Activated CD4-positive, alpha-beta T cell treated with anti-CD3 and anti-CD28 coated beads, Interleukin-2, amount 50 U/mL, for 4 hours (primary cell): ENCODE results near the gene ALPI.

Experiments used
- DNase-seq, 2 experiments: peaks; one replicate each; pipeline ENCODE4 v3.0.0-alpha.2; 2020

Gene ALPI

DNA sequence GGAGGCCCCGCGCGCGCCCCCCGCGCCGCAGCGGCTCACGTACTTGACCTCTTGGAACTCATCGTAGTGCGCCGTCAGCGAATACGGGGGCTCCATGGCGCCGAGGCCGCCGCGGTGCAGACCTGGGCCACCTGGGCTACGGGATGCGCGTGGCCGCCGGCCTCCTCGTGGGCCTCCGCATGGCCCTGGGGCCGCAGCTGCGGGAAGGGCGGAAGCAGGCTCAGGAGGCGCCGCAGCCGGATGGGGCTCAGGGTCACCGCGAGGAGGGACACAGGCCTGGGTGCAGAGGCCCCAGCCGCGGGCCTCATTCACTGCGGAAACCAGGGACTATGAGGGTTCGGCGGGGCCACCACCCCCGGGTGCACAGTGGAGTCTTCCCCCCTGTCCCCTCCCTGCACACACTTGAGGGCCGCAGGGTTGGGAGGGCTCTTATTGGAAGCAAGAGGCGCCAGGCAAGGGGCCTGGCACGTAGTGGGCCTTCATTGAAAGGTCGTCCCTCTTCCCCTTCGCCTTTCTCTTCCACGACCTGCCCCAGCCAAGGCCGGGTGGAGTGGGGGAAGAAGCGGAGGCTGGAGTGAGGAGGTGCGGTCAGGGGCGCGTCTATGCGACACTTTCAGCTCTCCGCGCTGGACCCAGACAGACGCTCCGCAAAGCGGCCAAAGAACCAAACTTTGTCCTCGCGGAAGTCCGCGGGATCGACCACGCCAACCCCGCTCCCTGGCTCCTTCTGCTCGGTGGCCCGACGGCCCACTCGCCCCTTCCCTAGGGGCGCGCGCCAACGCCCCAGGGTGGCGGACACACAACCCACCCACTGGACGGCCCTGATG, 30.8 kb downstream of the ALPI start:
- DNase-seq = no peak

DNA sequence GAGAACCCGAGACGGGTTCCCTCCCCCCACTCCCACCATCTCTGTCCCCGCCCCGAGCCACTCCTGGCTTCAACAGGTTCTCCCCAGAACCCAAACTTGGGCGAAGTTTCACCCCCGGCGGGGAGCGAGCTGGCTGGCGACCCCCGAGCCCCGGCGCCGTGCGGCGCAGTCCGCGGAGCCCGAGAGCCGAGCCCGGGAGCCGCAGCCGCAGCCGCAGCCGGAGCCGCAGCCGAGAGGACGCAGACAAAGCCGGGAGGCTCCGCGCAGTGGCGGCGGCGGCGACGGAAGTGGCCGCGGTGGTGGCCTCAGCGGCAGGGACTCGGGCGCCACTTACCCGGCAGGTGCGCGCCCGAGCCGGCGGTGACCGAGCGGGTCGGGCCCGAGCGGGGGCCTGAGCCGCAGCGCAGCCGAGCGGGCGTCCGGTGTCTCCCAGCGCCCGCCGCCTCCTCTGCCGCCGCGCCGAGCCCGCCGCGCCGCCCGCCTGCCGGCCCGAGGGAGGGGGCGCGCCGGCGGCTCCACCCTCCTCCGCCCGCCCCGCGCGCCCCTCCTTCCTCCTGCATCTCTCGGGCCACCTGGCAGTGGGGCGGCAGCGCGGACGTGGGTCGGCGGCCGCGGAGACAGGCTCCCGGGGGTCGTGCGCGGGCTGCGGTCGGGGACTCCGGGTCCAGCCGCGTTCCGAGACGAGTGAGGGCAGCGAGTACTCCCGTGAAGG, 31.6 kb downstream of the ALPI start, which contains the start of gene ECEL1:
ECEL1 (minus strand) TSS at position 450 of the 712 bp plus-strand sequence. CDS start 1,181 bp downstream, outside the sequence.
- no peak for DNase-seq

DNA sequence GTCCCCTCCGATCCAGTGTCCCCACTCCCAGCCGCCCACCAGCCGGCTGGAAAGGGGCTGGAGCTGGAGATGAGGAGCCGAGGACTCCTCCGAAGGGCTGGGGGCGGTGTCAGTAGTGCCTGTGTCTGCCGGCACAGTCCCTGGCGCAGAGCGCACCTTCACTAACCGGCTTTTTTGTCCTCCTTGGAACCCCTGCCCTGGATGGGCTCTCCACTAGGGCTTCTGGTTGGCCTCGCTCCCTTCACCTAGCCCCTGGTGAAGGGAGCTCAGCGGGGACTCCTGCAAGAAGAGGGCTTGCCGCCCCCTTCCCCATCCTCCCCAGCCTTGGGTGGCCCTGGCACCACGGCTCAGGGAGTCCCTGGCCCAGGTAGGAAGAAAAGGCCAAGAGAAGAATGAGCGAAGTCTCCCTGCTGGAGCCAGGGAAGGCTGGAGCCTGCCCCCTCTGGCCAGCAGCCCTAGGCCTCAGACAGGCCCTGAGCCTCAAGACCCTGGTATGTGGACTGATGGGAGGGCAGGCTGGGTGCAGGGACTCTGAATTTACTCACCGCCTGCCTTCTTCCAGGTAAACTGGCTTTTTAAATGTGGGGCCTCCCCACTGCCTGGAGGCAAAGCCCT, 32.3 kb downstream of the ALPI start:
- no peak for DNase-seq

DNA sequence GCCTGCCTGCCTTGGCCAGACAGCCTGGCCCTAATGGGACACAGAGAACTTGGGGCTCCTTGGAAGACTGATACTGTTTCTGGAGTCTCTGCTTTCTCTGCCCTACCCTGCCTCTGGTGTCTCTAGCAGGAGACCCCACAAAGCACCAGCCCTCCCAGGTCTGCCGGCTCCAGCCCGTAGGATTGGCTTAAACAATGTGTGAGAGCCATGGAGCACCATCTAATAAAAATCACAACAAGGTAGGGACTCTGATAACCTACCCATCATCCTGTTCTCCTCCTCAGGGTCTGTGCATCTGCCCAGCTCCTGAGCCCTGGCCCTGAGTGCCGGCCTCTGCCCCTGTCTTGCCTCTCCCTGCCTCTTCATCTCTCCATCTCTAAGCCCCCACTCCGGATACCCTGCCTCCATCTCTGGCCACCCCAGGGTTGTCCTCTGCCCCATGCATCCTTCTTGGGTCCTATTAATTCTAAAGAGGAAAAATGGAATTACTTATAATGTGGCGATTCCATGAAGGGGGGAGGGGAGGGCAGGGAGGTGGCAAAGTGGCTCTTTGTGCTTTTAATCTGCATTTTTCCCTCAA, 32.9 kb downstream of the ALPI start:
- no peak for DNase-seq

DNA sequence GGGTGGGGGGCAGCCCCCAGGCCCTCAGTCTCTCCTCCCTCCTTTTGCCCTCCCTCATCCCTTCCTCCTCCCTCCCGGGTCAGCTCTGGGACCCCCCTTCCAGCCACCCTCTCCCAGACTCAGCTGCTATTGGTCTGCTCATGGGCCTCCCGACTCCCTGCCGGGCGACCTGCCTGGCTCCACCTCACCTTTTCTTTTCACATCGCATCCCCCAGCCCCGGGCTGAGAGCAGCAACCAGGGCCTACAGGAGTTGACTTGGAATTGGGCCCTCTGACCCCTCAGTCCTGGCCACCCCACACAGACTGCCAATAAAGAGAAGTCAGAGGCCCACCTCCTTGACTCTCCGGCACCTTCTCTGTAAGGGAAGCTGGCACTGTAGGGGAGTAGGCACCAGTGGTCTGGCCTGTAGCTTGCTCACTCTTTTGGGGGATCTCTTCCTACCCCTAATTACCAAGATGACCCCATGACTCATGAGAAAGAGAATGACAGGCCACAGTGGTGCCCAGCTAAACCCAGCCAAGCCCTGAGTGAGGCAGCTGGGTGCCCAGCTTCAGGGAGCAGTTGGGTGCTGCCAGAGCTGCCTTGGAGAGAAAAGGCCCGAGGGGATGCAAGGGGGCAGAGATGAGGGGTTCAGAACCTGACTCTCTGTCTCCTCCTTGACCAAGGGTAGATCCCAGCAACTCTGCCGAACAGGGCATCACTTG, 33.7 kb downstream of the ALPI start:
- no peak for DNase-seq

DNA sequence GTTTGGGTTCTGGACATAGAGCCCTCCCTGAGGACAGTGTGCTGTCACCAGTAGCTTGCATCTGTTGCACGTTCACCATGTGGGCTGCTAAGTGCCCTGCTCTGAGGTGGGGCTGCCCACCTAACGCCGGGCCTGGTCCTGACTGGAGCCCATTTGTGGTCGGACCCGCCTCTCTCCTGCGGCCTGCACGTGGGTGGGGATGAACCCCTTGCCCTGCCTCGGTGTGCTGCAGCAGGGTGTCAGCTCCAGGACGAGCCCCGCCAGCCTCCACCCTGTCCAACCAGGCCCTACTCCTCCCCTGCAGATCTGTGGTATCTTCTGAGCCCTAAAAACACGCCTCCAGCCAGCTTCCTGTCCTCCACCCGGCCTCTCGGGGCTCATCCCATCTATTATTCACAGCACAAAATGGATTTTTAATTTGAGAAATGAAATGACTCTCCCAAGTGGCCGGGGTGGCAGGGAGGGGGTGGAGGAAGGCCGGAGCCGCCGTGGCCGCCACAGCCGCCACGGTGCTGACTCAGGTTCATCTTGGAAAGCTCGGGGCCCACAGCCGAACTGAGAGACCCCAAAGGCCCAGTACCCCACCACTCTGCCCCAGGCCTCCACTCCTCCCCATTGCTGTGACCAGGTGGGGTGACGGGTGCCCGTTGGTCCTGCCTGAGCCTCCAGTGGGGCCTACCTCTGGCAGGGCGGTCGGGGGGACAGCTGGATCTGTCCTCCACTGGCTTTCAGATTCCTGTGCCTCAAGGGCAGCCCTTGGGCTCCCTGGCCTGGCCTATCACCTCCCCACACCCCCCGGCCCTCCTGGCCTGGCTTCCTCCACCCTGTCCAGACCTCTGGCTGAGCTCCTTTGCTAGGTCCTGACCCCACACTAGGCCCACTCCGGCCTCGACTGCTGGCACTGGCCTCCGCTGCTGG, 34.5 kb downstream of the ALPI start:
- no peak for DNase-seq

DNA sequence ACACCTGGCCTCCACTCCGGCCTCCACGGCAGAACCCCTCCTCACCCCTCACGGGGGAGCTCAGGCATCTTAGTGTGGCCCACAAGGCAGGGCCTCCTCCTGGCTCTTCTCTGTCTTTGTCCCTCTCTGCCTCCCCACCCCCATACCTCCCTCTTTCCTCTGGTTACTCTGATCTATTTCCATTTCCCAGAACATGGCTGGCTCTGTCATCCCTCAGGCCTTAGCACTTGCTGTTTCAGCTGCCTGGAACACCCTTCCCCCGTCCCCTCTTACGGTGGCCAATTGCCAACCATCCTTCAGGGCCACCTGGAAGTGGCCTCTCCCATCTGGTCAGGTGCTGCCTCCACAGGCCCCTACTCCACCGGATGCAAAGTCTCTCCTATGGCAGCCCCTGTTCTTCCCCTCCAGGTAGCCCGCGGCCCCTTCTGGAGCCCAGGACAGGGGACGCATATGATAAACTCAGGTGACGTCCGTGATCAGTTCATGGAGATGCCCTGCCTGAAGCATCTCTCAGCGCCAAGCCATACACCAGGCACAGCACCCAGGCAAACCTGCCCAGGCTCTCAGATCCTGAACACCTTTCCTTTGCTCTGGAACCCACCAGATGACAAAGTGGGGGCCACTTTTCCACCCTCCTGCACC, 35.3 kb downstream of the ALPI start:
- DNase-seq = no peak

DNA sequence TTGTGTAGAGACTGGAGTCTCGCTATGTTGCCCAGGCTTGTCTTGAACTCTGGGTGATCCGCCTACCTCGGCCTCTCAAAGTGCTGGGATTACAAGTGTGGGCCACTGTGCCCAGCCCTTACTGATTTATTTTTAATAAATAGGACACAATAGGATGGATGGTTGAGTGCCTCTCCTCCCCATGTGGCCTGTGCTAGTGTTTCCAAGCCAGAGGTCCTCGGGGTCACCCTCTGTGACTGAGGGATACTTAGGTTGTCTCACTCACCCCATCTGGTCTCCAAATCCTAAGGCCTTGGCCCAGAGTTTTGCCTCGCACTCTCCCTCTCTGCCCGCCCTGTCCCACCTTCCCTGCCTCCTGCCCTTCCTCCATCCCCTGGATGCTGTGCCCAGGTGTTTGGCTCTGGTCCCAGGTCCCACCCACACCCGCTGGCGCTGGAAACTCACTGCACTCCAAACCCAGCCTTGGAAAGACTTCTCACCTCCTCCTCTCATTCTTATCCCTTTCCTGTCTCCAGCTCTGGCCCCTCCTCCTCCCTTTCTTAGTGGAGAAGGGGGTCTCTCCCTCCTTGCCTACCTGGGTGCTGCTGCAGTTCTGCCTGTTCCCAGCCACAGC, 36.4 kb downstream of the ALPI start:
- no peak for DNase-seq

DNA sequence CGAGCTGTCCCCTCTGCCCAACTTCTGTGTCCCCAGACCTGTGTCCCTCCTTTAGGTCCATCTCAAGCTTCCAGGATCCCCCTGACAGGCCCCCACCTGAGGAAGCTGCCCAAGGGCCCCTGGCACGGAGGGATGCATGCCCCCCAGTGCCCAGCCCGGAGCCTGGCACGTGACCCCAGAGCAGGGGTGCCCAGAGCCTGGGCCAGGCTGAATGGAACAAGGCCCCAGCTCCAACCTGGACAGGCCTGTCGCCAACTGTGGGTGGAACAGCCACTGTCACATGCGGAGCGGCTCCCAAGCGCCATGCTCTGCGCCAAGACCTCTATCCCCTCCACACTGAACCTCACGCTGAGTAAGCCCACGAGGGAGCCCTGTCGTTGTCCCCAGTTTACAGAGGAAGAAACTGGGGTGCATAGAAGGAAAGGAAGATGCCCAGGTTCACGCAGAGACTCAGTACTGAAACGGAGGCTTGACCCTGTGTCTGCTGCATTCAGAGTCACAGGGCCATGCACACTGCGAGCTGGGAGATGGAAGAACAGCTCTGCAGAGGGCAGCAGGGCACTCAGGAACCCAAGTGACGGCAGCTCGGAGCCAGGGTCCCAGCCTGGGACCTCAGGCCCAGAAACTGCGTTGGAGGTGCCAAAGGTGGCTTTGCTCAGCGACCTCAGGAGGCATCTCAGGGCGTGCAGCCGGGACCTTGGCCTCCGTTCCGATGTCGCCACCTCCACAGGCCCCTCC, 37.2 kb downstream of the ALPI start:
- DNase-seq = no peak

DNA sequence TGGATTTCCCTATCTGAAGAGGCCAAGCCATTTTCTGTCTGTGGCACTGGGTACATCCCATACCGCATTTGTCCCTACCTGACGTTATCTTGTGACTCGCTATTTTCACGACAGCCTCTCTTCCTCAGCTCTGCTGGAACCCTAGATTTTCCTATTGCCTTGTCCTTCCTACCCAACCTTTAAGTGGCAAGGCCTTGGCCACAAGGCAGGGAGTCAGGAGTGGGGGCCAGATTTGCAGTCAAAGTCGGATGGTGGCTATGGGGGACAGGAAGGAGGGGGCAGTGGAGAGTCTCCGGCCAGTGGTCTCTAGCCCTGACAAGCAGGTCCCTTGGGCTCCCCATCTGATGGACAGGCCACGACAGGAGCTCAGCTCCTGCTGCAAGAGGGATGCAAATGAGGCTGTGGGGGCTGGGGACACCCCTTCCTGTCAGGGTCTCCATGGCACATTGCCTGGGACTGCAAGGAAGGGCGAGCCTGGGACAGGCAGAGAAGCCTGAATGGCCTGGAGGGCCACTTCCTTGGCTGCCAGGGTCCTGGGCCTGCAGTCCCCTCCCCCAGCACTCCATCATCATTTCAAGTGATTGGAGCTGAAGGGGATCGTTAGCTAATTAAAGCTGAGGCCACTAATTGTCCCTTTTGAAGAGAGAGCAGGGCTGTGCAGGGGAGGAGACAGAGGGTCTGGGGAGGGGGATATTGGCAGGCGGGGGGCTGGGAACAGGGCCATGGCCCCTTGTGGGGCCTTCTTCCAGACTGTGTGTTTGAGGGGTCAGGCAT, 37.9 kb downstream of the ALPI start:
- DNase-seq = no peak

DNA sequence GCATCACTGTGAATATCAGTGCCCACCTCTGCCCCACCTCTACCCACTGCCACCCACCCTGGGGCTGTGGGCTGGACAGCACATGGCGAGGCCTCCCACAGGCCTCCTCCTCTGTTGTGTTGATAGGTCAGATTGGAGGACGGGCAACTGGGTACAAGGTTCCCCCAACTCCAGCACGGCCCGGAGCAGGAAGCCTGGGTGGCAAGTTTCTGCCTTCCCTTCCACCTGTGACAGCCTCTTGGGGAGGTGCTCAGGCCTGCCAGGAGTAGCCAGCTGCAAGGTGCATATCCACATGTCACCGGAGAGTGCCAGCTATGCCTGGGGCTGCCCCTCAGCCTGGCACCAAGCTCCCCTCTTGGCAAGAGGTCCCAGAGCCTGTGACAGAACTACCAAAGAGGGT, 38.6 kb downstream of the ALPI start:
- DNase-seq = no peak

DNA sequence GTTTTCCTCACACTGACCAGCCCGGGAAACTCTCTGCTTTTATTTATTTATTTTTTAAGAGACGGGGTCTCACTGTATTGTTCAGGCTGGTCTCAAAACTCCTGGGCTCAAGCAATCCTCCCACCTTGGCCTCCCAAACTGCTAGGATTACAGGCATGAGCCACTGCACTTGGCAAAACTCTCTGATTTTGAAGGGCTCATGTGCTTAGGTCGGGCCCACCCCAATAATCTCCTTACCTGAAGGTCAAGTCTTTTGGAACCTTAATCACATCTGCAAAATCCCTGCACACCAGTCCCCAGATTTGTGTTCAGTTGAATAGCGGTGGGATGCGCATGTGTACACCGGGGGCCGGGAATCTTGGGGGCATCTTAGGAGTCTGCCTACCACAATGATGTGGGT, 39.3 kb downstream of the ALPI start:
- no peak for DNase-seq

DNA sequence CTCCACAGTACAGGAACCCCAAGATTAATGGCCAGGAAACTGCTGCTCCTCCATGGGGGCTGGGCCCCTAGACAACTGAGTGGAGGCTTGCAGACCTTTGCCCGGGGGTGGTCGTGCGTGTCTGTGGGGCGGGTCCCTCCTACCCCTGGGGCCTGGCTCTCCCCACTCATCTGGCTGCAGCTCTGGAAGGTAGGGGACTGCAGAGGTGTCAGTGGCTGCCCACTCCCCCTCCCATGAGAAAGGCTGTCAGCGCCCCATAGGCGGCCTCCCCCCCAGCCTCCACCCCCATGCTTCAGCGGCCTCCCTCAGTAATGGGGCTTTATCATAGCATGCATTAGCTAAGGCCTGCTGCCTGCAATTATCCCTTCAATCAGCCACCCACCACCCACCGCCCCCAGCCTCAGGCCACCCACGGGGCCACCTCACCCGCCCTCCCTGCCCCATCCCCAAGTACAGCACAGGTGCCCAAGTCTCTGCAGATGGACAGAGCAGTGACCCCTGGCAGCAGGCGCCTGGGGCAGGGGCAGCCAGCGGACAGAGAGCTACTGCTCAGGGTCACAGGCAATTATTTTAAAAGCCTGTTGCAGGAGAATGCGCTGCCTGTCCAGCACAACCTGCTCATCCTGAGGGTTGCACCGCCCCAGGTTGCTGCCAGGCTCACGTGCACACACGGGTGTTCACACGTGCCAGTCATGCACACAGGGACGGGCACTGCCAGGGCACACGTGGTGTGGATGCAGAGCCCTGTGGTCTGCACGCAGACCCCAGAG, 40.7 kb downstream of the ALPI start:
- DNase-seq = no peak

DNA sequence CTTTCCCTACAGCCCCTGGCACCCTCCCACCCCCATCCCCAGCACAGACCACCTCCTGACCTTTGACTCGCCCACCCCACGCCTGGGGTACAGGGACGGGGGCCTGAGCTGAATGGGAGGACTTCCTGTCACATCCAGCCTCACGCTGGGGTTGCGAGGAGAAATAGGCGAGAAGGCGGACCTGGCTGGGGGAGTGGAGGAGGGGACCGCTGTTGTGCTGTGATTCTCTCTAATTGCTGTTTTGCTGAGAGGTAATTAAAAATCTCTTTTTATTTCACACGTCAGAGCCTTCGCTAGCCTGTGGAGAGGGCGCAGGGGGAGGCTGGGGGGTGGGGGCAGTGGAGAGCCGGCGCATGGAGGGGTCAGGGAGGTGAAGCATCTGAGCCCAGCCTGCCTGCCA, 41.4 kb downstream of the ALPI start:
- no peak for DNase-seq

DNA sequence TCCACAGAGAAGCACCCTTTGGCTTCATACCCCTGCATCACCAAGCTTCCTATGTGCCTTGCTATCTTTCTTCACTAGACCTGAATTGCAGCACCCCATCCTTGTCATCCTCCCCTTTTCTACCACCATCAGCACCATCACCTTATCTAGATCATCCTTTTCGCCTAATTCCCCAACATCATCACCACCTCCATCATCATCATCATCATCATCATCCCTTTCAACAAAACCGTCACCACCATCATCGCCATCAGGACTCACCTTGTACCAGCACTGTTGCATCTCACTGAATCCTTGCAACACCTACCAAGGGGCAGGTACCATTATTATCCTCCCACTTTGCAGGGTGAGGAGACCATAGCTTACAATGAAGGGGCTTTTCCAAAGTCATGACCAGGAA, 42.5 kb downstream of the ALPI start:
- no peak for DNase-seq

DNA sequence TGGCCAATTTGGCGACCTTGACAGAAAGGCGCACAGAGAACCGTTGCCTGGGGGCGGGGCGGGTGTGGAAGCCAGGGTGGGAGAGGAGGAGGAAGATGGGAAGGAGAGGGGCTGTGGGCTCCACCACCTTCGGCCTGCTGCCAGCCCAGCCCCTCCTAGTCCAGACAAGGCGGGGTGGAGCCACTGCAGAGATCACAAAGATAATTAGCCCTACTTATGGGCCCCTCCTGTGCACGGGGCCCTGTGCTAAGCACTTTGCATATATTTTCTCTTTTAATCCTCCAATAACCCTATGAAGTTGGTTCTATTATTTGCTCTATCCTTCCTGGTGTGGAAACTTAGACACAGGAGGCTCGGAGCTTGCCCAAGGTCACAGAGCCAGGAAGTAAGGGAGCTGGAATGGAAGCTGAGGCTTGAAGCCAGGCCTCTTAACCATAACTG, 45.4 kb downstream of the ALPI start:
- no peak for DNase-seq

DNA sequence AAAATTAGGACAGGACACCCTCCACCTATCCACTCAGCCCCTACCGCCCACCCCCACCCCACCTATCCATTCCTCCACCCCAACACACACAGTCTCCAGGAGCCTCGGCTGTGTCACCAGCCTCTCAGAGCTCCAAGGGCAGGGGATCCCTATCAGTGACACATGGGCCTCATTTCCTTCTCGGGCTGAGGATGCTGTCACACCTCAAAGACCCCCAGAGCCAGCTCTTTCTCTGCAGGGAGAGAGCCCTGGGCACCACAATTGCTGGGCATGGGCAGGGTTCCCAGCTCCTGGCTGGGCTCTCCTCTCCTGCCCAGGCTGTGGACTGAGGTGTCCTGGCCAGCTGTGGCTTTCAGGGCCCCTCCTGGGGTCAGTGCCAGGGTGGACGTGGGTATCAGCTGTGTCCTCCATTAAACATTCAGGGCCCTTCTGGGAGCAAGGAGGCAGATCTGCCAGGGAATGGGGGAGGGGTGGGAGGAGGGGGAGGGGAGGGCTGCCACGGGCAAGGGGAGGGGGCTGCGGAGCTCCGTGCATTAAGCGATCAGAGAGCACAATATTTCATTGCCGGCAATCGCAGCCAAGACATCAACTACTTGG, 45.9 kb downstream of the ALPI start:
- DNase-seq = no peak

DNA sequence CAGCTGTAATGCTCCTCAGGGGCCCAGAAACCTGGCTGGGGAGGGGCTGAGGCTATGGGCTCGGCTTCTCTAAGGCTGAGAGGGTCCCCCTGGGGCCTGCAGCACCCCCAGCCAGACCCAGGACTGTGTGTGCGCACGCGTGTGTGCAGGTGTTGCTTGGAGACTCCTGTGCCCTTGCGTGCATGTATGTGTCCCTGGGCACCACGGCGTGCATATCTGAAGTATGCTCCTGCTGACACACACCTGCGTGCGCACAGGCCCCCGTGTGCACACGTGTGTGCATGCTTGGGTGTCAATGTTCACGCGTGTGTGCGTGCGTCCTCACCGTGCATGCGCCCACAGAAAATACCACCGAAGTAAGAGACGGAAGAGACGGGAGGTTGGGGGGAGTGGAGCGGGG, 46.6 kb downstream of the ALPI start:
- peak in 1 of 2 experiments; percentile 16 for DNase-seq
